ENCODE results near the gene ARL4D.
"Not testable (repeated sequence)": the region's sequence is repeated elsewhere in the genome, so short reads cannot be mapped to it uniquely, and the experiment has no call there.

ARL4D gene

GRCh38 chr17:43399839-43400328 lies 1.1 kb downstream of the ARL4D start:
- DNase-seq = no peak

GRCh38 chr17:43400943-43401717 lies 2.3 kb downstream of the ARL4D start:
- no peak for DNase-seq

- no peak for DNase-seq
These were observed 3.3 kb downstream of the ARL4D start for GRCh38 chr17:43402078-43402477.

- DNase-seq = no peak
These were observed 3.8 kb downstream of the ARL4D start for GRCh38 chr17:43402567-43402966.

- DNase-seq = no peak
These were observed 5.1 kb downstream of the ARL4D start for GRCh38 chr17:43403846-43404245.

GRCh38 chr17:43405861-43406260 lies 7.1 kb downstream of the ARL4D start:
- no peak for DNase-seq

GRCh38 chr17:43406676-43407645 lies 8.2 kb downstream of the ARL4D start:
- no peak for DNase-seq

- DNase-seq = no peak
These were observed 10.3 kb downstream of the ARL4D start for GRCh38 chr17:43409131-43409530.

- no peak for DNase-seq
These were observed 12.0 kb downstream of the ARL4D start for GRCh38 chr17:43410557-43411368.

- DNase-seq = no peak
These were observed 12.5 kb downstream of the ARL4D start for GRCh38 chr17:43411369-43411677.

- DNase-seq = no peak
These were observed 13.0 kb downstream of the ARL4D start for GRCh38 chr17:43411749-43412148.

- DNase-seq = no peak
These were observed 13.4 kb downstream of the ARL4D start for GRCh38 chr17:43412166-43412565.

- no peak for DNase-seq
These were observed 18.5 kb downstream of the ARL4D start for GRCh38 chr17:43416998-43417890.

GRCh38 chr17:43418441-43419374 lies 19.9 kb downstream of the ARL4D start:
- peak; percentile 51 for DNase-seq

- not testable (repeated sequence) for DNase-seq
These were observed 20.6 kb downstream of the ARL4D start for GRCh38 chr17:43419375-43419882.

GRCh38 chr17:43423777-43424455 lies 25.1 kb downstream of the ARL4D start:
- DNase-seq = no peak

- no peak for DNase-seq
These were observed 28.7 kb downstream of the ARL4D start for GRCh38 chr17:43427362-43428043.

GRCh38 chr17:43428524-43428923 lies 29.7 kb downstream of the ARL4D start:
- DNase-seq = no peak

Measured in DMS79 (cell line).